ENCODE measurements around the gene TMEM169.

- no peak for TF ChIP-seq EP300 (IDR thresholded peaks at IDR 0.05; ENCODE audit: low read length)
- no peak for TF ChIP-seq ZBTB11 (CRISPR knock-in tag; IDR thresholded peaks at IDR 0.05)
- no peak for TF ChIP-seq MCM3 (IDR thresholded peaks at IDR 0.05)
- TF ChIP-seq, protein P1, sequence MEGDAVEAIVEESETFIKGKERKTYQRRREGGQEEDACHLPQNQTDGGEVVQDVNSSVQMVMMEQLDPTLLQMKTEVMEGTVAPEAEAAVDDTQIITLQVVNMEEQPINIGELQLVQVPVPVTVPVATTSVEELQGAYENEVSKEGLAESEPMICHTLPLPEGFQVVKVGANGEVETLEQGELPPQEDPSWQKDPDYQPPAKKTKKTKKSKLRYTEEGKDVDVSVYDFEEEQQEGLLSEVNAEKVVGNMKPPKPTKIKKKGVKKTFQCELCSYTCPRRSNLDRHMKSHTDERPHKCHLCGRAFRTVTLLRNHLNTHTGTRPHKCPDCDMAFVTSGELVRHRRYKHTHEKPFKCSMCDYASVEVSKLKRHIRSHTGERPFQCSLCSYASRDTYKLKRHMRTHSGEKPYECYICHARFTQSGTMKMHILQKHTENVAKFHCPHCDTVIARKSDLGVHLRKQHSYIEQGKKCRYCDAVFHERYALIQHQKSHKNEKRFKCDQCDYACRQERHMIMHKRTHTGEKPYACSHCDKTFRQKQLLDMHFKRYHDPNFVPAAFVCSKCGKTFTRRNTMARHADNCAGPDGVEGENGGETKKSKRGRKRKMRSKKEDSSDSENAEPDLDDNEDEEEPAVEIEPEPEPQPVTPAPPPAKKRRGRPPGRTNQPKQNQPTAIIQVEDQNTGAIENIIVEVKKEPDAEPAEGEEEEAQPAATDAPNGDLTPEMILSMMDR (IDR thresholded peaks at IDR 0.05 in 2 of 3, conservative IDR thresholded peaks at IDR 0.05 in 1 of 3; ENCODE audit: insufficient read depth in 2 of 3, low read depth in 1 of 3, low read length in 3 of 3), result no peak
- no peak for TF ChIP-seq RBBP5 (IDR thresholded peaks at IDR 0.05; ENCODE audit: borderline replicate concordance, insufficient read depth, low read length, poor library complexity, severe bottlenecking)
- no peak for TF ChIP-seq YY1 (IDR thresholded peaks at IDR 0.05; ENCODE audit: borderline replicate concordance in 1 of 3, control insufficient read depth in 1 of 3, extremely low read depth in 1 of 3, insufficient read depth in 3 of 3, insufficient read length in 1 of 3, insufficient replicate concordance in 2 of 3, low read depth in 1 of 3, low read length in 2 of 3)
- TF ChIP-seq ZNF217 (CRISPR knock-in tag; IDR thresholded peaks at IDR 0.05), result no peak
- TF ChIP-seq ESRRB (CRISPR knock-in tag; IDR thresholded peaks at IDR 0.05; ENCODE audit: borderline replicate concordance), result no peak
- no peak for TF ChIP-seq FOXO4 (CRISPR knock-in tag; IDR thresholded peaks at IDR 0.05)
Measured at GRCh38 chr2:216044883-216045486, 36.7 kb upstream of the TMEM169 start.

Measured in K562 (cell line).